ENCODE data around the gene CDC20B.
"Not testable (repeated sequence)": the region's sequence is repeated elsewhere in the genome, so short reads cannot be mapped to it uniquely, and the experiment has no call there.

Gene CDC20B

GRCh38 chr5:55159763-55160492 lies 13.0 kb downstream of the CDC20B start, which contains the start of gene GPX8:
TSS of gene GPX8 (plus strand) at chr5:55160171. CDS start at chr5:55160193, 22 bp downstream.
- DNase-seq = peak; percentile 61

- no peak for DNase-seq
Observed at GRCh38 chr5:55154873-55155272, 18.1 kb downstream of the CDC20B start.

- DNase-seq = no peak
Observed at GRCh38 chr5:55151923-55152842, 20.8 kb downstream of the CDC20B start.

- DNase-seq = no peak
Observed at GRCh38 chr5:55149308-55149795, 23.6 kb downstream of the CDC20B start.

GRCh38 chr5:55146543-55147151 lies 26.3 kb downstream of the CDC20B start:
- peak; percentile 88 for DNase-seq

GRCh38 chr5:55146080-55146479 lies 26.9 kb downstream of the CDC20B start:
- no peak for DNase-seq

- no peak for DNase-seq
Observed at GRCh38 chr5:55143624-55144023, 29.4 kb downstream of the CDC20B start.

GRCh38 chr5:55141945-55142690 lies 30.9 kb downstream of the CDC20B start:
- peak; percentile 6 for DNase-seq

GRCh38 chr5:55140908-55141665 lies 31.9 kb downstream of the CDC20B start:
- no peak for DNase-seq

GRCh38 chr5:55136521-55136920 lies 36.5 kb downstream of the CDC20B start:
- no peak for DNase-seq

GRCh38 chr5:55134053-55134722 lies 38.8 kb downstream of the CDC20B start:
- DNase-seq = peak; percentile 5

- DNase-seq = no peak
Observed at GRCh38 chr5:55123365-55123764, 49.6 kb downstream of the CDC20B start.

GRCh38 chr5:55114061-55114460 lies 58.9 kb downstream of the CDC20B start:
- DNase-seq = no peak

GRCh38 chr5:55113327-55113726 lies 59.6 kb downstream of the CDC20B start:
- no peak for DNase-seq

GRCh38 chr5:55110217-55110616 lies 62.8 kb downstream of the CDC20B start:
- no peak for DNase-seq

GRCh38 chr5:55108661-55109060 lies 64.3 kb downstream of the CDC20B start:
- DNase-seq = no peak

GRCh38 chr5:55105976-55106375 lies 67.0 kb downstream of the CDC20B start:
- not testable (repeated sequence) for DNase-seq

GRCh38 chr5:55104946-55105701 lies 67.9 kb downstream of the CDC20B start:
- DNase-seq = no peak

GRCh38 chr5:55104036-55104772 lies 68.8 kb downstream of the CDC20B start:
- DNase-seq = peak; percentile 23

- DNase-seq = peak; percentile 47
Observed at GRCh38 chr5:55102348-55102747, 70.6 kb downstream of the CDC20B start, which contains the start of gene GZMA. TSS of gene GZMA (plus strand) at chr5:55102646. CDS start at chr5:55102683, 37 bp downstream.

Data from CD4-positive, alpha-beta T cell treated with Interleukin-12 subunit alpha and Interleukin-12 subunit beta, for 1 hour (primary cell).